Subcutaneous adipose tissue (tissue), 4 donors: ENCODE results near the gene MYMX. TPM values are rescaled to one million over a fixed set of nuclear protein-coding genes. Genes with fewer than 3 reads are reported as not detected.

ENCODE experiments used
- small RNA-seq: library from RNA; depleted of rRNA; stranded (forward); fragments of <200 nt; gene quantifications from one replicate; pipeline ENCODE3, GENCODE V24; 2016
- total RNA-seq, 4 donors: library from RNA; depleted of rRNA; stranded (reverse); fragments of >200 nt; gene quantifications; one replicate each; pipeline ENCODE4 v1.1.0, GENCODE V29; 2016
- TF ChIP-seq, protein P1 (sequence below): fragments of 450-650 bp; IDR thresholded peaks from one replicate; pipeline ENCODE4 v1.5.1; 2016; ENCODE audit warnings: low read depth, mild to moderate bottlenecking, control low read depth, antibody characterized with exemption, moderate library complexity

The MYMX gene
- total RNA-seq, 4 donors from 2014 or later: 0.98 to 2.6 (median 1.8) TPM

DNA sequence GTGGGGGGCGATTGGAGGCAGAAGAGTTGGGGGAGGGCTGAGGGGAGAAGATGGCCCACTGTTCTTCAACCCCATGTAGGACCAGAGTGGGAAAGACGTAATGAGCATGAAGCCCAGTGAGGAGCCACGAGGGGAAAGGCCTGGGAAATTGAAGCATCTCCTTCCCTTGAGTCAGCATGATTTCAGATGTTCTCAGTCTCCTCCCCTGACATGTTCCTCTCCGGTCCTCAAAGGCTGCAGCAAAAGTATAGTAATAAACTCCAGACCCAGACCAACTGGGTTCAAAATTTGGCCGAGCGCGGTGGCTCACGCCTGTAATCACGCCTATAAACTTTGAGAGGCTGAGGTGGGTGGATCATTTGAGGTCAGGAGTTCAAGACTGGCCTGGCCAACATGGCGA, 50.5 kb downstream of the MYMX start:
- TF ChIP-seq, protein P1, sequence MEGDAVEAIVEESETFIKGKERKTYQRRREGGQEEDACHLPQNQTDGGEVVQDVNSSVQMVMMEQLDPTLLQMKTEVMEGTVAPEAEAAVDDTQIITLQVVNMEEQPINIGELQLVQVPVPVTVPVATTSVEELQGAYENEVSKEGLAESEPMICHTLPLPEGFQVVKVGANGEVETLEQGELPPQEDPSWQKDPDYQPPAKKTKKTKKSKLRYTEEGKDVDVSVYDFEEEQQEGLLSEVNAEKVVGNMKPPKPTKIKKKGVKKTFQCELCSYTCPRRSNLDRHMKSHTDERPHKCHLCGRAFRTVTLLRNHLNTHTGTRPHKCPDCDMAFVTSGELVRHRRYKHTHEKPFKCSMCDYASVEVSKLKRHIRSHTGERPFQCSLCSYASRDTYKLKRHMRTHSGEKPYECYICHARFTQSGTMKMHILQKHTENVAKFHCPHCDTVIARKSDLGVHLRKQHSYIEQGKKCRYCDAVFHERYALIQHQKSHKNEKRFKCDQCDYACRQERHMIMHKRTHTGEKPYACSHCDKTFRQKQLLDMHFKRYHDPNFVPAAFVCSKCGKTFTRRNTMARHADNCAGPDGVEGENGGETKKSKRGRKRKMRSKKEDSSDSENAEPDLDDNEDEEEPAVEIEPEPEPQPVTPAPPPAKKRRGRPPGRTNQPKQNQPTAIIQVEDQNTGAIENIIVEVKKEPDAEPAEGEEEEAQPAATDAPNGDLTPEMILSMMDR: no peak

Small RNAs within 50 kb of the gene (small RNA-seq; reads per million reads assigned to genes)
- gene RN7SL811P: not detected

Other genes starting within 250 kb of the MYMX start
- 10 to 100 TPM; 26.2 to 30.8 (median 27.6) TPM for gene MRPL14, start 89.5 kb upstream of the MYMX start, total RNA-seq
- gene TMEM63B, start 89.4 kb upstream of the MYMX start, total RNA-seq: 10 to 100 TPM; 11.9 to 15.3 (median 14.9) TPM
- 1 to 10 TPM in 2 of 4 donors, under 1 TPM in 1, not detected in 1; 0.68 to 3.2 (median 1.1) TPM for gene CAPN11, start 58.1 kb upstream of the MYMX start, total RNA-seq
- gene SLC29A1, start 6.7 kb downstream of the MYMX start, total RNA-seq: 100 to 1,000 TPM in 2 of 4 donors, 10 to 100 TPM in 2; 86.3 to 150 (median 113) TPM
- gene HSP90AB1, start 30.2 kb downstream of the MYMX start, total RNA-seq: 100 to 1,000 TPM; 457 to 750 (median 477) TPM
- gene SLC35B2, start 40.6 kb downstream of the MYMX start, total RNA-seq: 10 to 100 TPM; 14.2 to 30.3 (median 25.8) TPM
- 1 to 10 TPM; 2.1 to 9.0 (median 5.5) TPM for gene NFKBIE, start 48.6 kb downstream of the MYMX start, total RNA-seq
- not detected for gene TMEM151B, start 53.5 kb downstream of the MYMX start, total RNA-seq
- 10 to 100 TPM in 1 of 4 donors, 1 to 10 TPM in 3; 3.8 to 12.1 (median 6.6) TPM for gene AARS2, start 96.4 kb downstream of the MYMX start, total RNA-seq
- not detected for gene SPATS1, start 125.7 kb downstream of the MYMX start, total RNA-seq
- gene CDC5L, start 170.8 kb downstream of the MYMX start, total RNA-seq: 10 to 100 TPM; 16.5 to 25.9 (median 18.7) TPM